ENCODE results near the gene PTPRT.

- no peak for TF ChIP-seq CTCF (IDR thresholded peaks at IDR 0.05)
- no peak for TF ChIP-seq POLR2AphosphoS5 (IDR thresholded peaks at IDR 0.05)
- no peak for TF ChIP-seq POLR2A (IDR thresholded peaks at IDR 0.05)
- TF ChIP-seq EP300 (IDR thresholded peaks at IDR 0.05): no peak
These were observed 48.0 kb upstream of the PTPRT start for GRCh38 chr20:43237651-43238168.

Data from gastroesophageal sphincter (tissue), 3 donors.